HG03103 (cell line): ENCODE results near the gene HSF4.
"Not testable (repeated sequence)": the region's sequence is repeated elsewhere in the genome, so short reads cannot be mapped to it uniquely, and the experiment has no call there.

Source experiments
- ATAC-seq: cut with Tn5 transposase; IDR thresholded peaks from one replicate; pipeline ENCODE4 v1.9.1; 2021; ENCODE audit warnings: low read depth; ENCODE audit not compliant: unreplicated experiment

HSF4 gene, protein sequence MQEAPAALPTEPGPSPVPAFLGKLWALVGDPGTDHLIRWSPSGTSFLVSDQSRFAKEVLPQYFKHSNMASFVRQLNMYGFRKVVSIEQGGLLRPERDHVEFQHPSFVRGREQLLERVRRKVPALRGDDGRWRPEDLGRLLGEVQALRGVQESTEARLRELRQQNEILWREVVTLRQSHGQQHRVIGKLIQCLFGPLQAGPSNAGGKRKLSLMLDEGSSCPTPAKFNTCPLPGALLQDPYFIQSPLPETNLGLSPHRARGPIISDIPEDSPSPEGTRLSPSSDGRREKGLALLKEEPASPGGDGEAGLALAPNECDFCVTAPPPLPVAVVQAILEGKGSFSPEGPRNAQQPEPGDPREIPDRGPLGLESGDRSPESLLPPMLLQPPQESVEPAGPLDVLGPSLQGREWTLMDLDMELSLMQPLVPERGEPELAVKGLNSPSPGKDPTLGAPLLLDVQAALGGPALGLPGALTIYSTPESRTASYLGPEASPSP

DNA sequence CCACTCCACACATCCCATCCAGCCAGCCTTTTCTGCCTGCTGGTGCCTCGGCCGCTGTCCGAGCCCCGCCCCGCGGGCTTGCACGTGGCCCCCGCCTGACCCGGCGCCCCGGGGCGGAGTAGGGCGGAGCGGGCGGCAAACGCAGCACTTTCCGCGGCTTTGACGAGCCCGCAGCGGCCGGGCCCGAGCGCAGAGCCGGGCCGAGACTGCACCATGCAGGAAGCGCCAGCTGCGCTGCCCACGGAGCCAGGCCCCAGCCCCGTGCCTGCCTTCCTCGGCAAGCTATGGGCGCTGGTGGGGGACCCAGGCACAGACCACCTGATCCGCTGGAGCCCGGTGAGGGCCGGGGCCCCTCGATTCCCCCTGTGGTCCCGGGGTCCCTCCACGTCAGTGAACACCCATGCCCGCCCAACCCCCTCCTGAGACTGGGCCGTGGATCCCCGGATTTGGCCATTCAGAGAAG is at the start of gene HSF4:
Gene HSF4 (plus strand): TSS at position 147 of the 463 bp plus-strand sequence. CDS start 67 bp downstream, at position 214.
- no peak for ATAC-seq

DNA sequence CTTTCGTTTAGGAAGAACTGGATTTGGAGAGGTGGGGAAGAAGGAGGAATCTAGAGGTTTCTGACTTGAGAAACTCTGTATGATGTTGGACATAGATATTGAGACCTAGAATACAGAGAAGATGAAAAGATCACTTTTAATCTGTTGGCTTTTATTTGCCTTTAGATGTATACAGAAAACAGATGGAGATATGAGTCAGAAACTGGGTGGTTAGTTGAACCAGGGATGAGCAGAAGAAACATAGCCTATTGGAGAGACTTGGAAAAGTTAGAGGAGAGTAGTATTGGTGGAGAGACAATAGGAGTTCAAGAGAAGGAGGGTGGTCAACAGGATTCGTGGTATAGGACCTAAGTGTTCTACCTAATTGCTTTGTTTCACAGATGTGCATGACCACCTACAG is 49.8 kb upstream of the HSF4 start:
- no peak for ATAC-seq

DNA sequence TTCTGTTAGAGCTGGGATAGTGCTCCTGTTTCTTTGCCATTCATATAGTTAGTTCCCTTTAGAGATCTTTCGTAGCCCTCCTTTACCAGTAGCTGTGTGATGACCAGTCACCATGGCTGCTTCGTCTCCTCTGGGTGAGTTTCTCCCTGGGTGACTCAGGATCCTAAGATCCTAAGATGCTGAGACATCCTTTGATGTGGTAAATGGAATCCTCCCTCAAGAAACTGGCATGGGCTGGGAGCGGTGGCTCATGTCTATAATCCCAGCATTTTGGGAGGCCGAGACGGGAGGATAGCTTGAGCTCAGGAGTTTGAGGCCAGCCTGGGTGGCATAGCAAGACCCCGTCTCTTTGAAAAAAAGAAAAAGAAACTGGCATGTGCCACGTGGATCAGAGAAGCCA is 48.9 kb upstream of the HSF4 start:
- ATAC-seq, result no peak

DNA sequence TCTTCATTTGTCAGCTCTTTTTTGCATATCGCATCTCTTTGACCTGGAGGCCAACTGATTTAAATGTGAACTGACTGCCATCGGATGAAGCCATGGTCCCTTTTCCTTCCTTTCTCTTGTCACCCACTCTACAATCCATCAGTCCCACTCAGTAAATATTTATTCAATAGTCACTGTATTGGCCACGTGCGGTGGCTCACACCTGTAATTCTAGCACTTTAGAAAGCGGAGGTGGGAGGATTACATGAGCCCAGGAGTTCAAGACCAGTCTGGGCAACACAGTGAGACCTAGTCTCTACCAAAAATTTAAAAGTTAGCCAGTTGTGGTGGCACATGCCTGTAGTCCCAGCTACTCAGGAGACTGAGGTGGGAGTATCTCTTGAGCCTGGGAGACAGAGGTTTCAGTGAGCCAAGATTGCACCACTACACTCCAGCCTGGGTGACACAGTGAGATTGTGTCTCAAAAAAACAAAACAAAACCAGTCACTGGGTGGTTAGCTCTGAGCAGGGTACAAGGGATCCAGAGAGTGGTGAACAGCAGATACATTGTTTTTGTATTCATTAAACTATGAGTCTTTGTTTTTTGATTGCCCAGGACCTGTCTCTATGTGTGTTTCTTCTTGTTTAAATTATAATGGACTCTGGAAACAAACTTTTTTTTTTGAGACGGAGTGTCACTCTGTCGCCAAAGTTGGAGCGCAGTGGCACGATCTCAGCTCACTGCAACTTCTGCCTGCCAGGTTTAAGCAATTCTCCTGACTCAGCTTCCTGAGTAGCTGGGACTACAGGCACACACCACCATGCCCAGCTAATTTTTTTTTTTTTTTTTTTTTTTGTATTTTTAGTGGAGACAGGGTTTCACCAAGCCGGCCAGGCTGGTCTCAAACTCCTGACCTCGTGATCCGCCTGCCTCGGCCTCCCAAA is 47.9 kb upstream of the HSF4 start:
- no peak for ATAC-seq

DNA sequence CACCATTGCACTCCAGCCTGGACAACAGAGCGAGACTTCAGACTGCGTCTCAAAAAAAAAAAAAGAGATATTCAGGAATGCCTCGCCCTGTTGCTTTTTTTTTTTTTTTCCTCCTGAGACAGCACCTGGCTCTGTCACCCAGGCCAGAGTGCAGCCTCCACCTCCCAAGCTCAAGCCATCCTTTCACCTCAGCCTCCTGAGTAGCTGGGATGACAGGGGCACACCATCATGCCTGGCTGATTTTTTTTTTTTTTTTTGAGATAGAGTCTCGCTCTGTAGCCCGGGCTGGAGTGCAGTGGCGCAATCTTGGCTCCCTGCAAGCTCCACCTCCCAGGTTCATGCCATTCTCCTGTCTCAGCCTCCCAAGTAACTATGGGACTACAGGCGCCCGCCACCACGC is 46.8 kb upstream of the HSF4 start:
- ATAC-seq, result no peak

- no peak for ATAC-seq
Measured at GRCh38 chr16:67120025-67120424, 44.5 kb upstream of the HSF4 start.

DNA sequence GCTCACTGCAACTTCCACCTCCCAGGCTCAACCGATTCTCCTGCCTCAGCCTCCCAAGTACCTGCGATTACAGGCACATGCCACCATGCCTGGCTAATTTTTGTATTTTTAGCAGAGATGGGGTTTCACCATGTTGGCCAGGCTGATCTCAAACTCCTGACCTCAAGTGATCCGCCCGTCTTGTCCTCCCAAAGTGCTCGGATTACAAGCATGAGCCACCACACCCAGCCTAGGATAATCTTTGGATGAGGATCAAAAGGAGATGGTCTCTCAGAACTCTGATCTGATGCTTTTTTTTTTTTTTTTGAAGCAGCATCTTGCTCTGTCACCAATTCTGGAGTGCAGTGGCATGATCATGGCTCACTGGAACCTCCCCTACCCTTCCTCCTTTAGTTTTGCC is 41.7 kb upstream of the HSF4 start:
- not testable (repeated sequence) for ATAC-seq

- no peak for ATAC-seq
Measured at GRCh38 chr16:67128417-67128816, 36.1 kb upstream of the HSF4 start.

GRCh38 chr16:67128887-67129286 is 35.7 kb upstream of the HSF4 start:
- no peak for ATAC-seq

DNA sequence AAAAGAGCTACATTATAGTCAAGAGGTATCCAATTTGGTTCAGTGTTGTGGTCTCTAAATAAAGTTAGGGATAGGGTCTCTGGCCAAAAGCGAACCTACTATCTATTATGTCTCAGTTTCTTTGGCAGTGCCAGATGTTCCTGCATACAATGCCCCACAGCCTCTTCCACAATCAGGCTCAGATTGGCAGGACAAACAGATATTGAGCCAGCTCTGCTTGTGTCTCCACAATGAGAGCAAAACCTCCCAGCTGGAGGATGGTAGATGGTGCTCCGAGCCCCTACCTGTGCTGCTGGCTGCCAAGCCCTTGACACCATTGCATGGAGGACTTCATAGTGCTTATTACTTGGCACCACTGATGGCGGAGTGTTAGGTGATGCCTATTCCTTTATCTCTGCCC is 35.1 kb upstream of the HSF4 start:
- no peak for ATAC-seq

DNA sequence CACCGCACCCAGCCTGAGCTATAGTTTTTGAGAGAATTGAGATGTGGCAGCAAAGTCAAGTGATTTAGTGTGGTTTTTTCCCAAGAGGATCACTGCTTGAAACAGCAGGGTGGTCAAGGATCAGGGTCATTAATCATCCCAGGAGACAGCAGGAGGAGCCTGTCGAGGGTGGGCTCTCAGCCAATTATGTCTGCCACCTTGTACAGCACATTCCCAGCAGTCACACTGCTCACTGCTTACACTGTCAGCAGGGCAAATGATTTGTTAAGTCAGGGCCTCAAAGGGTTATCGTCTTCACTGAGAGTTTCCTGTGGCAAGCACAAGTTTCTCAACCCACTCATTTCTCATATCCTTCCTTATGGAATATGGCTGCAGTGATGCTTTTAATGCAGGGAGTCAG is 26.9 kb upstream of the HSF4 start:
- ATAC-seq, result no peak

GRCh38 chr16:67141391-67141790 is 23.2 kb upstream of the HSF4 start:
- ATAC-seq, result no peak

DNA sequence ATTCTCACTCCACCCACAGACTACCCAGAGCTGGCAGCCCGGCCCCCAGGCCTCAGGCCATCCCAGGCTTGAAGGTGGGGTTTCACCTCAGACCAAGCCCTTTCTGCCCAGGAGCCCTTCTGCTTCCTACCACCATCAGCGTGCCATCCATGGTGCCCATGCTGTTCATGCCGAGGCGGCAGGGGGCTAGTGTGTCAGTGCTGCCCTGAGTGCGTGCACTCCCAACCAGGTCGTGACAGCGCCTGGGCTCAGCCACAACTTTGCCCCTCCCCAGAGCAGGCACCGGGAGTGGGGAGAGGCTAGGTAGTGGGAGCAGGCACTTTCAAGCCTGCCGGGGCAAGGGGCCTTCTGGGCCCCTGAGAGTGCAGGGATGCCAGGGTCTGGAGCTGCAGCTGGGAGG is 22.2 kb upstream of the HSF4 start:
- ATAC-seq, result no peak

DNA sequence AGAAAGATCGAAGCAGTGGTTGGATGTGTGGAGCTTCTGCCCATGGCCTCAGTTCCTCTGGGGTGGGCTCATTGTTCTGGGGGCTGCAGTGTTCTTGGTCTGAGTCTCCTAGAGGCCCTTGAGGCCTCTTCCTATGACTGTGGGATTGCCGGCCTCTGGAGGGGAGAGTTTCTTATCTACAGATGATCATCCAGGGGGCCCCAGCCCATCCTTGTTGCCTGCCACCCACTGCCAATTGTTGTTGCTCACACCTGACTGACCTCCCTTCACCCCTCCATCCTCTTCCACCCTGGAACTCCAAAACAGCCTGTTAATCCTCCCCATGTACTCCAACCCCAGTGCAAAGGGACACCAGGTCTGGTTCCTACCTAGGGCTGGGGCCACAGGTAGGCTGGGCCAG is 19.6 kb upstream of the HSF4 start:
- no peak for ATAC-seq

DNA sequence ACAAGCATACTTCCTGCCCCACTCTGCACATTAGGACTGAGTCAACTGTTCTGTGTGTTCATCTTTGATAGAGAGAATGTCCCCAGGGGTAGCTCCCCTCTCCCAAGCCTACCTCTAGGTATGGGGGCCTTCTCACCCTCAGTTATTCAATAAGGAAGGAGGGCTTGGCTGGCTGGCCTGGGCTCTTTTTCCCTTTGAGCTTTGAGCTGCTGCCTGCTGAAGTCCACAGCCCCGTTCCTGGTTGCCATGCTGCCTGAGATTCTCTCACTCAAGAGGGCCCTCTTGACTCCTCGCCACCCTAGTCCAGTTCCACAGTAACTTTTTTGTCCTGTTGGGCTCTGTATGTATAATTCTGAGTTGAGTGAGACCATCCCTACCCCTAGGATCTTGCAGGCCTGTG is 18.8 kb upstream of the HSF4 start:
- ATAC-seq, result no peak

- no peak for ATAC-seq
Measured at GRCh38 chr16:67146523-67147357, 17.8 kb upstream of the HSF4 start.

- no peak for ATAC-seq
Measured at GRCh38 chr16:67147437-67148140, 17.0 kb upstream of the HSF4 start.

GRCh38 chr16:67148221-67148620 is 16.3 kb upstream of the HSF4 start:
- ATAC-seq, result no peak

DNA sequence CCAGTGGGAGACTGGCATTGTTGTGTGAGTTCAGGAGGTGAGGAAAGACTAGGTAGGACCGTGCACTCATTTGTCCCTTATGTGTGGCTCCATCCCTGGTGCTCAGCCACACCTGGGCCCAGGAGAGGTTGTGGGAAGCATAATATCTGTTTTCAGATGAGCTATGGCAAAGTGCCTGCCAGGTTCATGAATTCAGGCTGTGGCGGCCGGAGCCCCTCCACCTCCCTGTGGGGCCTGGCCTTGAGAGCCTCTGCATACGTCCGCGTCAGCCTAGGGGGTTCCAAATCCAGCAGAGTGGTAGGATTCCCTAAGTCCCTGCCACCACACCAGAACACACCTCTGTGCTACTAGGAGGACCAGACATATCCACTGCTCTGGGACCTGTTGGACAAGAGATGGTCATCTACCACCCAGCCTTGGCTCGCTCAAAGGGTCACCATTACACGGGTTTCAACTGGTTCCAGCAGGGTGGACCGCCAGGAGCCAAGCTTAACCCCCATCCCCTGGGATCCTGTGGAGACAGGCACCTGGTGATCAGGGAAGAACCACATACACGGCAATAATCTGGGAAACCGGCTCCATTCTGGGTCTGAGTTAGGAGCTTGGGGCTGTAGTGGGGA is 15.8 kb upstream of the HSF4 start:
- no peak for ATAC-seq
